Peyer's patch (tissue), 4 donors: ENCODE measurements around the gene ZNF79.

ENCODE experiments used
- POLR2A ChIP-seq, 2 donors: fragments of 450-650 bp; IDR thresholded peaks; one replicate each; pipeline ENCODE4 v1.5.1; 2017; ENCODE audit warnings: antibody characterized with exemption in 2 of 2, mild to moderate bottlenecking in 2 of 2, moderate library complexity in 2 of 2
- TF ChIP-seq, protein P1 (sequence below), 6 experiments: fragments of 450-650 bp in 4 of 6; fragments of 200-600 bp in 2 of 6; sonication (generic) in 1 of 6; IDR thresholded peaks; one replicate each; pipeline ENCODE4 v1.5.1; 2017 to 2019; ENCODE audit warnings: antibody characterized with exemption in 6 of 6, mild to moderate bottlenecking in 3 of 6, moderate library complexity in 1 of 6

DNA sequence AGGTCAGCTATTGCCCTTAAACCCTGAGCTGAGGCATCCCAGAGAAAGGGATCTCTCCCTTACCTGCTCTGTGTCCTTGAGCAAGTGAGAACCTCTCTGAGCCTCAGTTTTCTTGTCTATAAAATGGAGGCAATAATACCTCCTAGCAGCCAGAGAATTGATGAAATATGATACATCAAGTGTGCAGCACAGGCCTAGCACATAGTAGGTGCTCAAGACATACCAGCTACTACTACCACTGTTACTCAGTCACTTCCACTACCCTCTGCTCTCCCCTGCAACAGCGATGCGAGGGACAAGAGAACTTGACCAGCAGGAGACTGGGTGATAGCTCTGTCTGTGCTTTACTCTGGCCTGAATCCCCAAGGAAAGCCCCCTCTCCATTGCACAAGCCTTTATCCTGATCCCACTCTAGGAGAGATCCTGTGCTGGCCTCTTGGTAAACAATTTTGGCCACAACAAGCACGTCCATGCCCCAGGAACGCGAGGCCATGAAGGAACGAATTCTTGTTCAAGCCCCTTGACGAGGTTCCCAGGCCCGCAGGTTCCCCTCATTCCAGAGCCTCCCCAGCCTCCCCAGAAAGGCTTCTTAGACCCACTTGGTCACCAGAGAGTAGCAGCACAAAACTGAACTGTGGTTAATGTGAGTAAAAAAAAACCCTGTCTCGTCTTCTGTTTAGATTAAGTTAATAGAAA is 66.5 kb downstream of the ZNF79 start:
- TF ChIP-seq, protein P1, sequence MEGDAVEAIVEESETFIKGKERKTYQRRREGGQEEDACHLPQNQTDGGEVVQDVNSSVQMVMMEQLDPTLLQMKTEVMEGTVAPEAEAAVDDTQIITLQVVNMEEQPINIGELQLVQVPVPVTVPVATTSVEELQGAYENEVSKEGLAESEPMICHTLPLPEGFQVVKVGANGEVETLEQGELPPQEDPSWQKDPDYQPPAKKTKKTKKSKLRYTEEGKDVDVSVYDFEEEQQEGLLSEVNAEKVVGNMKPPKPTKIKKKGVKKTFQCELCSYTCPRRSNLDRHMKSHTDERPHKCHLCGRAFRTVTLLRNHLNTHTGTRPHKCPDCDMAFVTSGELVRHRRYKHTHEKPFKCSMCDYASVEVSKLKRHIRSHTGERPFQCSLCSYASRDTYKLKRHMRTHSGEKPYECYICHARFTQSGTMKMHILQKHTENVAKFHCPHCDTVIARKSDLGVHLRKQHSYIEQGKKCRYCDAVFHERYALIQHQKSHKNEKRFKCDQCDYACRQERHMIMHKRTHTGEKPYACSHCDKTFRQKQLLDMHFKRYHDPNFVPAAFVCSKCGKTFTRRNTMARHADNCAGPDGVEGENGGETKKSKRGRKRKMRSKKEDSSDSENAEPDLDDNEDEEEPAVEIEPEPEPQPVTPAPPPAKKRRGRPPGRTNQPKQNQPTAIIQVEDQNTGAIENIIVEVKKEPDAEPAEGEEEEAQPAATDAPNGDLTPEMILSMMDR (IDR thresholded peaks at IDR 0.05), result no peak
- no peak for TF ChIP-seq POLR2A (IDR thresholded peaks at IDR 0.05)
